ENCODE data around the gene SULT1A1. TPM values are rescaled to one million over a fixed set of nuclear protein-coding genes. Genes with fewer than 3 reads are reported as not detected.

SULT1A1 gene
- total and polyA plus RNA-seq, 2 of the 8 experiments (the other 6 are each of a cell fraction or from before 2014, with no cell fraction given), result 2.1 to 4.0 TPM

DNA sequence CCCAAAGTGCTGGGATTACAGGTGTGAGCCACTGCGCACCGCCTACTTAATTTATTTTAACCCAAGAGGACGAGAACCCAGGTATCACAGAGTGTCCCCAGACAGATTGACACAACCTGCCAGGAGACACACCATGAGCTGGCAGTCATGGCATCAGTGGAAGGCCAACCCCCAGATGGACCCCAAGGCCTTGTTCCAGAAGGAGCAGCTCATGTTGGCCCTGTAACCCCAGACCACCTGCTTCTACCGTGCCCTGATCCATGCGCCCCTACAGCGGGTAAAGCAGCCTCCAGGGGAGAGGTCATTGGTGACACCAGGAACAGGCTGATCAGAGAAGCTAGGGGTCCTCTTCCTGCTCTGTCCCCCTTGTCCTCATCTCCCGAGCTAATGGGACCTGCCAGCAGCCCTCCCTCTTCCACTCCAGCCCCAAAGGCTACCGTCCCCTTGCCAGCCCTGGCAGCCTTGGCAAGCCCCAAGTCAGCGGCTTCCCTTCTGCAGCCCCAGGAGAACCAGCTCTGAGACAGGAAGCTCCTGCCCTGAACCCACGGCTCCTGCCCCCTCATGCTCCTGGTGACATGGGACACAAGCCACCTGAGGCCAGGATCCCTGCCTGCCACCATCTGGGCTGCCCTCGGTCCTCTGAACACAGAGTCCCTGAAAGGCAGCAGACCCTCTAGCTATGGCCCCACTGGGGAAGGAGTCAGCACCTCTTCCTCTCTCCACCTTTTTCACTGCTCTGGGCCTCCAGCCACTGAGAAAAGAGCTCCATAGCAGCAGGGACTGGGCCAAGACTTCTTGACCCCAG, 6.3 kb downstream of the SULT1A1 start (continued):
- TF ChIP-seq RAD21 (IDR thresholded peaks at IDR 0.05 in 1 of 2, conservative IDR thresholded peaks at IDR 0.05 in 1 of 2; ENCODE audit: low read depth in 2 of 2, low read length in 2 of 2) (no peak), TAF1 (IDR thresholded peaks at IDR 0.05; ENCODE audit: low read depth, low read length) (no peak), FOSL1 (IDR thresholded peaks at IDR 0.05; ENCODE audit: insufficient read depth, low read depth, low read length) (no peak), PHF8 (conservative IDR thresholded peaks at IDR 0.05; ENCODE audit: low read depth, low read length) (no peak), CEBPB (IDR thresholded peaks at IDR 0.05; ENCODE audit: low read depth, low read length) (no peak), RXRA (IDR thresholded peaks at IDR 0.05; ENCODE audit: insufficient read depth, low read depth, low read length) (no peak), JUN (IDR thresholded peaks at IDR 0.05; ENCODE audit: low read depth, low read length) (no peak), RFX5 (IDR thresholded peaks at IDR 0.05; ENCODE audit: borderline replicate concordance, low read depth, low read length) (no peak), RNF2 (IDR thresholded peaks at IDR 0.05; ENCODE audit: borderline replicate concordance, low read depth, low read length, missing control alignments, poor library complexity, severe bottlenecking) (no peak), SIRT6 (IDR thresholded peaks at IDR 0.05; ENCODE audit: low read length) (no peak), EGR1 (IDR thresholded peaks at IDR 0.05; ENCODE audit: borderline replicate concordance, low read depth, low read length) (no peak)
- TF ChIP-seq, protein P1, sequence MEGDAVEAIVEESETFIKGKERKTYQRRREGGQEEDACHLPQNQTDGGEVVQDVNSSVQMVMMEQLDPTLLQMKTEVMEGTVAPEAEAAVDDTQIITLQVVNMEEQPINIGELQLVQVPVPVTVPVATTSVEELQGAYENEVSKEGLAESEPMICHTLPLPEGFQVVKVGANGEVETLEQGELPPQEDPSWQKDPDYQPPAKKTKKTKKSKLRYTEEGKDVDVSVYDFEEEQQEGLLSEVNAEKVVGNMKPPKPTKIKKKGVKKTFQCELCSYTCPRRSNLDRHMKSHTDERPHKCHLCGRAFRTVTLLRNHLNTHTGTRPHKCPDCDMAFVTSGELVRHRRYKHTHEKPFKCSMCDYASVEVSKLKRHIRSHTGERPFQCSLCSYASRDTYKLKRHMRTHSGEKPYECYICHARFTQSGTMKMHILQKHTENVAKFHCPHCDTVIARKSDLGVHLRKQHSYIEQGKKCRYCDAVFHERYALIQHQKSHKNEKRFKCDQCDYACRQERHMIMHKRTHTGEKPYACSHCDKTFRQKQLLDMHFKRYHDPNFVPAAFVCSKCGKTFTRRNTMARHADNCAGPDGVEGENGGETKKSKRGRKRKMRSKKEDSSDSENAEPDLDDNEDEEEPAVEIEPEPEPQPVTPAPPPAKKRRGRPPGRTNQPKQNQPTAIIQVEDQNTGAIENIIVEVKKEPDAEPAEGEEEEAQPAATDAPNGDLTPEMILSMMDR (IDR thresholded peaks at IDR 0.05; ENCODE audit: control extremely low read depth in 1 of 3, insufficient read depth in 1 of 3, low read depth in 1 of 3, low read length in 3 of 3), result no peak

Measured in H1 (cell line).